ENCODE measurements around the gene LTBR.
"Not testable (repeated sequence)": the region's sequence is repeated elsewhere in the genome, so short reads cannot be mapped to it uniquely, and the experiment has no call there.

The LTBR gene

DNA sequence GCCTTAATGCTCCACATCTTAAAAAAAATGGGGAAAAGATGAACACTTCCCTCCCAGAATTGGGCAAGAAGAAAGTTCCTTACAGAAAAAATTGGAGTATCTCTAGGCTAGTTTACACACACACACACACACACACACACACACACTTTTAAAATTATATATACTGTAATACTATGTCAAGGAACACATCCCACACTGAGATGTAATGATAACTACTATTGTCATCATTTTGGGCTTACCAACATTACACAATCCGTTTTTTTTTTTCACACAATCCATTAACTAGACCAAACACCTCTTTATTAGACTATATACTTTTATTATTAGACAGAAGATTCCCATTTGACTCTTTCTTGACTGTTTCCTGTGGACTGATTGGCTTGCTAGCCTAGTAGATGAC lies 2.5 kb downstream of the LTBR start:
- DNase-seq, result no peak

DNA sequence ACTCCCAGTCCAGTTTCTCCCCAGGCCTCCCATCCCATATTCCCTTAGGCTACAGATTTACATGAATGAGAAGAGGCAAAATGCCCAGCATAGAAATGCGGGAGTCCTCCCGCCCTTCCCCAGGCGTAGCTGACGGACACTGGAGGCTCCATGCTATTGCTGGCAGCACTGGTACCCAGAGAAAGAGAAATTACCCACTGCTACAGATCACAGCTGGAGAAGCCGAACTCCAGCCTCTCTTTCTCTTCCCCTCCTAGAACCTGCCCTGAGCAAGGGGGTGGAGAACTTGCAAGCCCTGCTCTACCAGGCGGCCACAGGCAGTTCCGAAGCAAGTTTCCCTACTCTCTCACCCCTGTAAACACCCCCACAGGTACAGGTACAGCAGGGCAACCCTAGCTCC lies 3.6 kb downstream of the LTBR start:
- no peak for DNase-seq

DNA sequence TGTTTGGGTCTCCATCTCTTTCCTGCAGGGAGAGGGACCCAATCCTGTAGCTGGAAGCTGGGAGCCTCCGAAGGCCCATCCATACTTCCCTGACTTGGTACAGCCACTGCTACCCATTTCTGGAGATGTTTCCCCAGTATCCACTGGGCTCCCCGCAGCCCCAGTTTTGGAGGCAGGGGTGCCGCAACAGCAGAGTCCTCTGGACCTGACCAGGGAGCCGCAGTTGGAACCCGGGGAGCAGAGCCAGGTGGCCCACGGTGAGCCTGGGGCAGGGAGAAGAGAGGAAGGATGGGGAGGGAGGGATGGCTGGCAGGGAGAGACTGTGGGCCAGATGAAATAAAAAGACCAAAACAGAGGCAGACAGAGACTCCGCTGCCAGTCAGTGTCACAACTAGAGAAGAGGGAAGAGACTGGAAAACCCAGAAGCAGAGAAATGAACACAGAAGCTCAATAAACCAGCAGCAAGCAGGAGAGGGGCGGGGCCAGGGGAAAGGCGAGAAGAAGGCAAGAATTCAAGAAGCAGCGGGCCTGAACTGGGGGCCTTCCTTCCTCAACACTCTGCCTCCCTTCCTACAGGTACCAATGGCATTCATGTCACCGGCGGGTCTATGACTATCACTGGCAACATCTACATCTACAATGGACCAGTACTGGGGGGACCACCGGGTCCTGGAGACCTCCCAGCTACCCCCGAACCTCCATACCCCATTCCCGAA lies 6.3 kb downstream of the LTBR start:
- DNase-seq, result no peak

DNA sequence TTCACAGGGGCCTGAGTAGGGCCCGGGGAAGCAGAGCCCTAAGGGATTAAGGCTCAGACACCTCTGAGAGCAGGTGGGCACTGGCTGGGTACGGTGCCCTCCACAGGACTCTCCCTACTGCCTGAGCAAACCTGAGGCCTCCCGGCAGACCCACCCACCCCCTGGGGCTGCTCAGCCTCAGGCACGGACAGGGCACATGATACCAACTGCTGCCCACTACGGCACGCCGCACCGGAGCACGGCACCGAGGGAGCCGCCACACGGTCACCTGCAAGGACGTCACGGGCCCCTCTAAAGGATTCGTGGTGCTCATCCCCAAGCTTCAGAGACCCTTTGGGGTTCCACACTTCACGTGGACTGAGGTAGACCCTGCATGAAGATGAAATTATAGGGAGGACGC lies 7.1 kb downstream of the LTBR start:
- no peak for DNase-seq

DNA sequence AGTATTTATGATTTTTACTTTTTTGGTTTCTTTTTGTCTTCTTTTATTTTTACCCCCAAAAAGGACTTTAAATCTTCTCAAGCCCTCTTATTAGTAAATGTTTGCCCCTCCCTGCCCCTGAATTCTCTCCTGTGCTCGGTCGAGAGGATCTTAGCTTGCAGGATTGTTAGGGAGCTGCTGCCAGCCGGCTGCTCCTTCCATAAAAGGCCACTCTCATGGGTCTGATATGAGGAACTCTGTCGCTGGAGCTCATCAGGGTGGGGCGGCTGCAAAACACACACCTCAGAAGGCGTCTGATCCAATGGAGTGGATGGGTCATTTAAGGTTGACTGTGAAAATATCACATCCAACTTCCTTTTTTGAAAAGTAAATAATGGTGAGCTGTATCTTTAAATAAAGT lies 8.5 kb downstream of the LTBR start:
- no peak for DNase-seq

DNA sequence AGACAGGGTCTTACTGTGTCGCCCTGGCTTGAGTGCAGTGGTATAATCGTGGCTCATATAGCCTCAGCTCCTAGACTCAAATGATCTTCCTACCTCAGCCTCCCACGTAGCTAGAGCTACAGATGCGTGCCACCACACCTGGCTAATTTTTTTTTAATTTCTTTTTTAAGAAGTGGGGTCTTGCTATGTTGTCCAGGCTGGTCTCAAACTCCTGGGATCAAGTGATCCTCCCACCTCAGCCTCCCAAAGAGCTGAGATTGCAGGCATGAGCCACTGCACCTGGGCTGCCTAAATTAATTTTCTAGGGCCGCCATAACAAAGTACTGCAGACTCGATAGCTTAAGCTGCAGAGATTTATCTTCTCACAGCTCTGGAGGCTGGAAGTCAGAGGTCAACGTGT lies 9.1 kb downstream of the LTBR start:
- no peak for DNase-seq

DNA sequence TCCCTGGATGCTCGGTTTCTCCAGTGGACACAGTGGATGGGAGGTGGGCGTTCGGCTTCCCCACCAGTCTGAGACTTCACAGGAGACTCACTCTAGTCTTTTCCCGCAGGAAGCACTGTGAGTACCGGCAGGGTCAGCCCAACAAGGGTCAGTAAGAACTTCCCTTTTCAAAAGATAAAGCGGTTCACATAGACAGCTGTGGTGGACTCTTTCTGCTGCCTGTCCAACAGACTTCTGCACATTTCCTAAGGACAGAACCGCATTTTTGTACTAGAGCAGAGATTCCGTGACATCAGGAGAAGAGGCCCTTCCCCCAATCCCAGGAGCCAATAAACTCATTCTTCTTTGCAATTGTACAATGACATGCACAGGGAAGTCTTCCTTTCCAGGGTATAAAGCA lies 10.4 kb downstream of the LTBR start:
- DNase-seq, result no peak

DNA sequence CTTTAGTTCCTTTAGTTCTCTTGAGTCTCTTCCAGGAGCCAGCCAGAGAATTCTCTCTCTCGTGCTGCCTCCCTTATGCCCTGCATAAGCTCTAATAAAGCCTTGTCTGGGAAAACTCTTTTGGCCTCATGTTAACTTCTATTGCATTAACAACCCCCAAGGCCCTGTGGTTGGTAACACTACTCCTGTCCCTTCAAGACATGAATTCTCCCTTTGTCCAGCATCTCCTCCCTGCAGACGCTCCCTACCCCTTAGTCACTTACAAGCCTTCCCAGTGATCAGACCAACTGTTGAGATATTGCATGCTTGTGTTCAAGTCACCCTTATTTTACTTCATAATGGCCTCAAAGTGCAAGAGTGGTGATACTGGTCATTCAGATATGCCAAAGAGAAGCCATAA lies 12.1 kb downstream of the LTBR start:
- DNase-seq, result no peak

DNA sequence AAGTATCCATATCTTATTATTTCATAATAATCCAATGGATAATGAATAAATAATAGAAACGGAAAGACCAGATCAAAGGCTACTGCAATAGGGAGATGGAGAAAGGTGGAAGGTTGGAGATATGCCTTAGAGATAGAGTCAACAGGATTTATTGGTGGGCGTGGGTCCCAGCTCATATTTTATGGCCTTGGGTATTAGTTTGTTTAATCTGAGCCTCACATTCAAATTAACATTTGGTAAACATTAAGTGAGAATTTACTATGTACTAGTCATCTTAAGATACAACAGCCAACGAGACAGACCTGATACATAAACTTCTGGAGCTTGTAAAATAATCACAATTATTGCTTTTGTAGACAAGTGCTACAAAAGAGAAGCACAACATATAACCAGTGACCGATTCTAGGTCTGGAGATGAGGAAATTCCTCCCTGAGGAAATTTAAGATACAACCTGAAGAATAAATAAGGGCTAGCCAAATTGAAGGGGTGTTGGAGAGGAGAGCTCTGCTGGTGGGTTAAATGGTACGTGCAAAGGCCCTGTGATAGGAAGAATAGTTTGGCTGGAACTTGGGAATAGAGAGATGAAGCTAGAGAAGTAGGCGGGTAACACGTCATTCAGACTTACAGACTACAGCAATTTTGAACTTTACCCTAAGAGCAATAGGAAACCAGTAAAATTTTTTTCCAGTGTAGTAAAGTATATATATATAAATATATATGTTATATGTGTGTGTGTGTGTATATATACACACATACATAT lies 16.1 kb downstream of the LTBR start:
- no peak for DNase-seq

DNA sequence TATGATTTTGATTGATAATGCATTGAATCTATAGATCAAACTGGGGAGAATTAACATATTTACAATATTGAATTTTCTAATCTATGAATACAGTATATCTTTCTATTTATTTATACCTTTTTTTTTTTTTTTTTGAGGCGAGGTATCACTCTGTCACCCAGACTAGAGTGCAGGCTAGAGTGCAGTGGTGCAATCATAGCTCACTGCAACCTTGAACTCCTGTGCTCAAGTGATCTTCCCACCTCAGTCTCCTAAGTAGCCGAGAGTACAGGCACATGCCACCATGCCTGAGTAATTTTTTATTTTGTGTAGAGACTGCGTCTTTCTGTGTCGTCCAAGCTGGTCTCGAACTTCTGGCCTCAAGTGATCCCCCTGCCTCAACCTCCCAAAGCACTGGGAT lies 20.4 kb downstream of the LTBR start:
- DNase-seq, result no peak

DNA sequence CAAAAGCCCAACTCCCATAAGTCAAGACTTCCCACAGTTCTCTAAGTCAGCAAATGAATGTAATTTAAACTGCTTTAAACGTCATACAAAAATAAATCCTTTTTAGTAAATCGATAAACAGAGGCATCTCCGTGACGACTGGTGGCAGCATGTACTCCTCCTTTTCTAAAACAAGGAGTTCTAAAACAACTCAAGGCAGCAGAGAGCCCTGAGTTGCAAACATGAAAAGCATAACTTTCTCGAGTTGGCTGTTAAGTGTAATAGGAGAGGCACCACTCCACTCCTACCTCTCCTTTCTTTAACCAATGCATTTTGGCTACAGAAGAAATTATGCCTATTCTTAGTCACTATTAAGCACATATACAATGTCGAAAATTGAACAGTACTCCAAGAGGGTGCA lies 22.0 kb downstream of the LTBR start:
- no peak for DNase-seq

DNA sequence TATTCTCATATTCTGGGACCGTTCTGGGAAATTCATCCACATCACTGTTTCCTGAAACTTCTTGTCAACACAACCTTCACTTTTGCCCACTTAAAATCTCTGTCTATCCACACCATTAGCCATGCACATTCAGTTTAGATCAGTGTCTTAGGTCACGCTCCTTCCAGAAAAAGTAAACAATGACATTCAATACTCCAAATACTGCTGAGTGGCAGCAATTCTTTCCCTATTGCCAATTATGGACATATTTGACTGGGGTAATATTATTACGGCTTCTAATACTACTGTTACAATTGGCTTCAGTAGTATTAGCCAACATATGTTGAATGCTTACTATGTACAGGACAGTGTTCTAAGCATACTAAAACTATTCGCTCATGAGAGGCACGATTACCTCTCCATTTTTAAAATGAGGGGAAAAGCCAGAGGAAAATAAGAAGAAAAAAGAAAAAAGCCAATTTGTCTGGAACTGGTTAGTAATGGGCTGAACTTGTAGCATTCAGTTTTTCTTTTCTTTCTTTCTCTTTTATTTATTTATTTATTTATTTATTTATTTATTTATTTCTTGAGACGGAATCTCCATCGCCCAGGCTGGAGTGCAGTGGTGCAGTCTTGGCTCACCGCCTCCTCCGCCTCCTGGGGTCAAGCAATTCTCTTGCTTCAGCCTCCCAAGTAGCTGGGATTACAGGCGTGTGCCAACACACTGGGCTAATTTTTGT lies 23.4 kb downstream of the LTBR start:
- DNase-seq, result no peak

DNA sequence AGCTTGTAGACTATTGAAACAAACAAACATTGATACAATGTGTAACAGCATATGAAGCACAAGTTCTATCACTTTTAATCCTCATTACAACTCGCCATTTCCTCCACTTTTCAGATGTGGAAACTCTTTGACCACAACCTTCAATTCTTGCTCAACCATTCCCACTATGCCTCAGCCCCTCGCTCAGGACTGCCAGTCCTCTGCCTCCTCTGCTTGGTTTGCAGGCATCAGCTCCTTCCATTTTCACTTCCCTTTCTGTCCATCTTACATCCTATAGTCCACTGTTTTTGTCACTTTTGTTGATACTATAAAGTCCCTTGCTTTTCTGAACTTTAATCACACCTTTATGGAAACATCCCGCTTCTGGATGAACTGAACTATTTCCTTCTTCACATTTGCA lies 32.6 kb downstream of the LTBR start:
- DNase-seq, result no peak

DNA sequence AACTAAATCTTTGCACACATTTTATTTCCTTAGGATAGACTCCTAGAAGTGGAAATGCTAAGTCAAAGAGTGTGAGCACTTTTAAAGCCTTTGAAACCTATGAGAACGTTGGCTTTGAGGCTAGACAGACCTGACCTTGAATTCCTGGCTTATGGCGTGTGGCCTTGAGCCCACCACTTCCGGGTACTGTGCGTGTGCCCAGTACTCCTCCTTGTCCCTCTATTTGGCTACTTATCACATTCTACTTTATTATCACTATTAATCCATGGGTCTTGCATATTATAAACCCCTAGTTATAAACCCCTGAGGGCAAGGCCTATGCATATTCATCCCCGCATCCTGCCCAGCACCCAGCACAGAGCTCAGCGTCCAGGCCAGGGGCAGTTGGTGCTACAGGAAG lies 34.8 kb downstream of the LTBR start:
- no peak for DNase-seq

DNA sequence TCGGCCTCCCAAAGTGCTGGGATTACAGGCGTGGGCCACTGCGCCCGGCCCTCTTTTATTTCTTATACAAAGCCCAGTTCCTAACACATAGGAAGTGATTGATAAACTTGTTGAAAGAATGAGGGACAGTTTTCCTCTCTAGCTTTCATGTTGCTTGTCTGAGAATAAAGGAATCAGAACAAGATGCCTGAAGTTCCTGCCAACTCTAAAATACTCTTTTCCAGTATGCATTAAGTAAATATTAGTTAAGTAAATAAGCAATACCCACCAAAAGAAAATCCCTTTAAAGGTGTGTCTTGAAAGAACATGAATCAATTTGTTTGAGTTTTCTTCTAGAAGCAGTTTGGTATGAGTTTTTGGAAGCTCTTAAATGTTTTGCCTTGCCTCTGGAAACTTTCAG lies 36.4 kb downstream of the LTBR start:
- DNase-seq, result no peak

DNA sequence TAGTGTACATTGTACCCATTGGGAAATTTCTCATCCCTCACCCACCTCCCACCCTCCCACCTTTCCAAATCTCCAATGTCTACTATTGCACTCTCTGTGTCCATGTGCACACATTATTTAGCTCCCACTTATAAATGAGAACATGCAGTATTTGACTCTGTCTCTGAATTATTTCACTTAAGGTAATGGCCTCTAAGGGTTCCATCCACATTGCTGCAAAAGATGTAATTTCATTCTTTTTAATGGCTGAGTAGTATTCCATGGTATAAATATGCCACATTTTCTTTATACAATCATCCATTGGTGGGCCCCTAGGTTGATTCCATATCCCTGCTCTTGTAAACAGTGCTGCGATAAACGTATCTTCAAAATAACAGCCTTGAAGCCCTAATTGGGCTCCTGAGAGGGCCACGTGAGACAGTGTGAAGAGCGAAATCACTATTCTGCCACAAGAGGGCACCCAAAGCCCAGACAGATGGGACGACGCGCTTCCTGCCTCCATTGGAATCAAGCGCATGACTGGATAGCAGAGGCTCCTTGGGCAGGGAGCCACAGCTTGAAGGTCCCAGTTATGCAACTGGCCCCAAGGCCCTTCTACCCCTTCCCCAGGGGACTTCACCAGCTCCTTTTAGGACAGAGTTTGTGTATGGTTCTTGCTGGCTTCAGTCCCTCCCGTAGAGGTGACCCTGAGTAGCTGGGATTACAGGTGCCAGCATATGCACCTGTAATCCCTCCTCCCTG lies 39.5 kb downstream of the LTBR start:
- peak; percentile 86 for DNase-seq

DNA sequence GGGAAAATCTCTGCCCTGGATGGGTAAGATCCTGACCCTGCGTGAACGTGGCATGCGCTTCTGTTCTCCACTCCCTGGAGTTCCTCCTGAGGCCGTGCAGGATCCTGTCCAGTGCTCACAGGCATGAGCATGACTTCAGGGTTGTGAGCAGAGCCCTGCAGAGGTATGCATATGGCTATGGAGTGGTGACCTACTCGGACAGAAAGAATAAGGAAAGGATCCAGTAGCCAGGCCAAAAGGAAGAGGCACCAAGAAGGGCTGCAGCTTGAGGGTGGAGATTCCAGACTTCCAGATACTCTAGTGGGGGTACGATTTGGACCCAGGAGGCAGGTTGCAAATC lies 40.0 kb downstream of the LTBR start:
- DNase-seq, result no peak

DNA sequence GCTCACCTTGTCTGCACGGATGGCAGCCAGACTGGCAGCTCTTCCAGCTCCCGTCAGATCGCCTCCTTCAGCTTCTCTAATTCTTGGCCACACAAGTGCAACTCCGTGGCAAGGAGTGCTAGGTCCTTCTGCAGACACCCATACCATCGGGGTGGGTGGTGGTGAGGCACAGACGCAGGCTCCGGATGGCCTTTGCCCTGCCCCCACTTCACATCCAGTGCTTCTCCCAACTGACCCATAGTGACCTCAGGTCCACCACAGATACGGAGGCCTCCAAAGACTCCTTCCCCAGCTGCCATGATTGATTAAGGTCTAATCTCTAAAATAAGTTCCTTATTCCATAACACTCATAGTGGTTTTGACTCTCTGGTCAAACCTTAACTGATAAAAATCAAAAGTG lies 40.9 kb downstream of the LTBR start:
- no peak for DNase-seq

DNA sequence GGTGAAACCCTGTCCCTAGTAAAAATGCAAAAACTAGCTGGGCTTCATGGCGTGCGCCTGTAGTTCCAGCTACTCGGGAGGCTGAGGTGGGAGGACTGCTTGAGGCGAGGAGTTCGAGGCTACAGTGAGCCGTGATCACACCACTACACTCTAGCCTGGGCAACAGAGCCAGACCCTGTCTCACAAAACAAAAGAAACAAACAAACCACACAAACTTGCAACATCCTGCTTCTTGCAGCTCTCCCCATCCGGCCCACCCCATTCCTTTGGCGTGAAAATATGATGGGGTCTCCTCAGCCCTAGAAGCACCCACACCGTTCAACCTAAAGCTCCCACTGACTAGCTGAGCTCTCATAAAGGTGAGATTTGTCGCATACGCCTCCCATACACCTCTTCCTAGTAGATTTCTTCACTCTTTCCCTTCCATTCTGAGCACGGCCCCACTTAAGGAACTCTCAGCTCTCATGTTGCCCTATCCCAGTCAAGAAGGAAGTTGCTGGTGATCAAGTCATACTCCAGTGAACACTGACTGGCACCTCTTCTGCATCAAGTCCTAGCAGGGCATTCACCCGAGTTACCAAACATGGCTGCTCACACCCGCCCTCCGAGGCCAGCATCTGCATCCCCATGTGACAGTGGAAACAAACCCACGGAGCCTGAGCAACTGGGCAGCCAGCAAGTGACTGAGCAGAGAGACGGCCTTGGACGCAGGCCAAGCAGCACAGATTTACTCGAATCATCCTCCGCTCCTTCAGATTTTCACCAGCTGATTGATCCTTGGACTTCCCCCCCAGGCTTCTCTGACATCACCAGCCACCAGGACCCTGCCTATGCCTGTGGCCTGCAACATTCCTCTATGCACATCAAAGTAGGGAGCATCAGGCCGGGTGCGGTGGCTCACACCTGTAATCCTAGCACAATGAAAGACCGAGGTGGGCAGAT lies 41.9 kb downstream of the LTBR start:
- peak; percentile 32 for DNase-seq

DNA sequence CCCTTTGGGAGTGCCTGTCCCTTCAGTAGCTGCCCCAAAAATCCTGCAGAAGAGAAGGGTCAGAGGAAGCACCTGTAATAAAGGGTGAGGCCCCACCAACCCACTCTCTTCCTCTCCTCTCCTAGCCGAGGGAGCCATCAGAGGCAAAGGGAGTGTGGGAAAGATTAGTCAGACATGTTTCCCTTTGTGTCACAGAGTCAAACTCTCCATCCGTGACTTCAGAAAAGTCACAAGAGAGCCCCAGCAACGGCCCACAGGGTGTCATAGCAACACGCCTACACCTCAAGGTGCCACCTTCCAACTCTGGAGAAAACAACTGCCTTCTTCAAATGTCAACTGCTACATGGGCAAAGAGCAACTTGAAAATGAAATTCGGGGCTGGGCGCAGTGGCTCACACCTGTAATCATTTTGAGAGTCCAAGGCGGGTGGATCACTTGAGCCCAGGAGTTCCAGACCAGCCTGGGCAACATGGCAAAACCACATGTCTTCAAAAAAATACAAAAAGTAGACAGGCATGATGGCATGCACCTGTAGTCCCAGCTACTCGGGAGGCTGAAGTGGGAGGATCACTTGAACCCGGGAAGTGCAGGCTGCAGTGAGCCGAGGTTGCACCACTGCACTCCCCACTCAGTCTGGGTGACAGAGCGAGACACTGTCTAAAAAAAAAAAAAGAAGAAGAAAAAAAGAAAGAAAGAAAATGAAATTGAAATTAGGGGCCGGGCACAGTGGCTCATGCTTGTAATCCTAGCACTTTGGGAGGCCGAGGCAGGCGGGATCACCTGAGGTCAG lies 43.1 kb downstream of the LTBR start:
- no peak for DNase-seq

DNA sequence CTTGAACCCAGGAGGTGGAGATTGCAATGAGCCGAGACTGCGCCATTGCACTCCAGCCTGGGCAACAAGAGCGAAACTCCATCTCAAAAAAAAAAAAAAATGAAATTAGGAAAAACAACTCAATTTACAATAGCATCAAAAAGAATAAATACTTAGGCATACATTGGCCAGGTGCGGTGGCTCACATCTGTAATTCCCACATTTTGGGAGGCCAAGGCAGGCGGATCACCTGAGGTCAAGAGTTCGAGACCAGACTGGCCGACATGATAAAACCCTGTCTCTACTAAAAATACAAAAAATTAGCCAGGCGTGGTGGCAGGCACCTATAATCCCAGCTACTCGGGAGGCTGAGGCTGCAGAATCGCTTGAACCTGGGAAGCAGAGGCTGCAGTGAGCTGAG lies 43.8 kb downstream of the LTBR start:
- not testable (repeated sequence) for DNase-seq

DNA sequence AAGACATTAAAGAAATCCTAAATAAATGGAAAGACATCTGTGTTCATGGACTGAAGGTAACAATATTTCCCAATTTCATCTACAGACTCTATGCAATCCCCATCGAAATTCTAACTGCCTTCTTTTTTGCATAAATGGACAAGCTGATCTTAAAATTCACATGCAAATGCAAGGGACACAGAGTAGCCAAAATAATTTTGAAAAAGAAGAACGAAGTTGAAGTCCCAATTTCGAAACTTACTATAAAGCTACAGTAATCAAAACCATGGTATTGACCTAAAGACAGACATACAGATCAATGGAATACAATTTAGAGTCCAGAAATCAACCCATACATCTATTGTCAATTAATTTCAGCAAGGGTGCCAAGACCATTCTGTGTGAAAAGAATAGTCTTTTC lies 44.4 kb downstream of the LTBR start:
- no peak for DNase-seq
